GM18858 (cell line): Measurements from ENCODE around the gene AKT2.
"Not testable (repeated sequence)": the region's sequence is repeated elsewhere in the genome, so short reads cannot be mapped to it uniquely, and the experiment has no call there.

ENCODE experiments used
- ATAC-seq: cut with Tn5 transposase; IDR thresholded peaks from one replicate; pipeline ENCODE4 v1.9.1; 2021; ENCODE audit not compliant: unreplicated experiment

Gene AKT2

GRCh38 chr19:40284501-40285352, at the start of gene AKT2:
TSS of gene AKT2 (minus strand) at chr19:40285345. CDS start at chr19:40265267, 20,078 bp downstream.
- ATAC-seq, result no peak

GRCh38 chr19:40333083-40333482, 47.9 kb upstream of the AKT2 start:
- not testable (repeated sequence) for ATAC-seq

GRCh38 chr19:40332669-40333068, 47.5 kb upstream of the AKT2 start:
- ATAC-seq, result no peak

- ATAC-seq, result no peak
Observed at GRCh38 chr19:40331052-40331451, 45.9 kb upstream of the AKT2 start.

GRCh38 chr19:40326201-40326600, 41.1 kb upstream of the AKT2 start:
- no peak for ATAC-seq

- ATAC-seq, result no peak
Observed at GRCh38 chr19:40323705-40324104, 38.6 kb upstream of the AKT2 start.

GRCh38 chr19:40322951-40323615, 37.9 kb upstream of the AKT2 start:
- ATAC-seq, result no peak

- no peak for ATAC-seq
Observed at GRCh38 chr19:40322271-40322610, 37.1 kb upstream of the AKT2 start.

GRCh38 chr19:40321566-40322270, 36.6 kb upstream of the AKT2 start:
- ATAC-seq, result no peak

- no peak for ATAC-seq
Observed at GRCh38 chr19:40321076-40321475, 35.9 kb upstream of the AKT2 start.

- ATAC-seq, result no peak
Observed at GRCh38 chr19:40320558-40320935, 35.4 kb upstream of the AKT2 start.

GRCh38 chr19:40317338-40317737, 32.2 kb upstream of the AKT2 start:
- ATAC-seq, result no peak

GRCh38 chr19:40315812-40316470, 30.8 kb upstream of the AKT2 start:
- ATAC-seq, result no peak

- no peak for ATAC-seq
Observed at GRCh38 chr19:40314656-40315055, 29.5 kb upstream of the AKT2 start.

GRCh38 chr19:40313229-40313983, 28.3 kb upstream of the AKT2 start:
- ATAC-seq, result no peak

GRCh38 chr19:40312533-40312932, 27.4 kb upstream of the AKT2 start:
- ATAC-seq, result no peak

GRCh38 chr19:40309666-40310065, 24.5 kb upstream of the AKT2 start:
- ATAC-seq, result no peak

- no peak for ATAC-seq
Observed at GRCh38 chr19:40305403-40305802, 20.3 kb upstream of the AKT2 start.

- no peak for ATAC-seq
Observed at GRCh38 chr19:40304306-40304705, 19.2 kb upstream of the AKT2 start.

GRCh38 chr19:40303765-40304164, 18.6 kb upstream of the AKT2 start:
- ATAC-seq, result no peak
